H1 (cell line): Measurements from ENCODE around the gene FAT1. TPM values are rescaled to one million over a fixed set of nuclear protein-coding genes. Genes with fewer than 3 reads are reported as not detected.

Experiments used
- CTCF ChIA-PET: fragments of 300-600 bp; sonication (Branson Sonifier 250); formaldehyde crosslinking; loops from one replicate; lab custom pipeline; 2021; ENCODE audit not compliant: partially characterized antibody; lab: Charles Lee
- POLR2A ChIA-PET: fragments of 300-600 bp; sonication (Branson Sonifier 250); formaldehyde crosslinking; loops from one replicate; lab custom pipeline; 2021; ENCODE audit warnings: inconsistent platforms; ENCODE audit not compliant: partially characterized antibody; lab: Charles Lee
- DNase-seq, 2 experiments: peaks; one replicate each; pipeline versions ENCODE4 v3.0.0 to v3.0.0-alpha.2; 2010 to 2022; ENCODE audit warnings: low spot score in 2 of 2, low read depth in 1 of 2, mixed read lengths in 1 of 2
- FAIRE-seq: peaks from 2 replicates; lab custom pipeline; 2011; peaks lifted over from hg19 to GRCh38; lab: Jason Lieb, UNC
- H2AFZ ChIP-seq: 2 replicates; pipeline ENCODE4 v1.8.1; 2012; ENCODE audit warnings: low read length, inconsistent platforms
- H2AK5ac ChIP-seq: 2 replicates; pipeline ENCODE4 v1.6.1; 2013; ENCODE audit warnings: low read depth, low read length
- H2BK120ac ChIP-seq: replicated peaks from 2 replicates; pipeline ENCODE3; 2013; ENCODE audit warnings: low read depth, low read length, inconsistent platforms
- H2BK12ac ChIP-seq: 2 replicates; pipeline ENCODE4 v1.6.1; 2013; ENCODE audit warnings: low read depth, low read length
- H2BK15ac ChIP-seq: 2 replicates; pipeline ENCODE4 v1.6.1; 2013; ENCODE audit warnings: low read length
- H2BK20ac ChIP-seq: 2 replicates; pipeline ENCODE4 v1.6.1; 2013; ENCODE audit warnings: low read length
- H2BK5ac ChIP-seq: 2 replicates; pipeline ENCODE4 v1.6.1; 2013; ENCODE audit warnings: low read depth, low read length
- H3K14ac ChIP-seq: 2 replicates; pipeline ENCODE4 v1.6.1; 2013; ENCODE audit warnings: inconsistent platforms; ENCODE audit not compliant: insufficient read length
- H3K18ac ChIP-seq: 2 replicates; pipeline ENCODE4 v1.6.1; 2013; ENCODE audit warnings: low read length; ENCODE audit errors: extremely low read depth
- H3K23ac ChIP-seq: 2 replicates; pipeline ENCODE4 v1.6.1; 2013; ENCODE audit warnings: inconsistent platforms; ENCODE audit not compliant: insufficient read length
- H3K23me2 ChIP-seq: 2 replicates; pipeline ENCODE4 v1.6.1; 2013; ENCODE audit warnings: low read depth, low read length
- H3K27ac ChIP-seq: 2 replicates; pipeline ENCODE4 v1.6.1; 2011; ENCODE audit warnings: low read depth, low read length, inconsistent platforms
- H3K27me3 ChIP-seq, 4 experiments: replicated peaks in 1 of 4; 1 replicate in 1 of 4; 2 replicates in 3 of 4; pipeline versions ENCODE4 v1.6.1 to v1.8.1; 2011 to 2013; ENCODE audit warnings: low read length in 3 of 4, mild to moderate bottlenecking in 3 of 4, inconsistent platforms in 2 of 4, mixed read lengths in 2 of 4, moderate library complexity in 1 of 4; ENCODE audit not compliant: control insufficient read depth in 3 of 4, insufficient read depth in 3 of 4; ENCODE audit errors: extremely low read depth in 1 of 4
- H3K36me3 ChIP-seq, 4 experiments: 2 replicates each; pipeline versions ENCODE4 v1.6.1 to v1.8.1; 2011 to 2013; ENCODE audit warnings: mild to moderate bottlenecking in 4 of 4, low read length in 3 of 4, moderate library complexity in 2 of 4, control low read depth in 1 of 4, inconsistent platforms in 1 of 4; ENCODE audit not compliant: insufficient read depth in 4 of 4, control insufficient read depth in 2 of 4
- H3K4ac ChIP-seq: replicated peaks from 2 replicates; pipeline ENCODE3; 2013; ENCODE audit warnings: low read length, low read depth, mixed read lengths, inconsistent platforms; ENCODE audit not compliant: insufficient read length
- H3K4me1 ChIP-seq, 4 experiments: replicated peaks in 1 of 4; 1 replicate in 1 of 4; 2 replicates in 3 of 4; pipeline versions ENCODE4 v1.6.1 to v1.8.1; 2011 to 2013; ENCODE audit warnings: low read length in 3 of 4, inconsistent platforms in 2 of 4, mixed read lengths in 1 of 4; ENCODE audit not compliant: insufficient read depth in 4 of 4, control insufficient read depth in 3 of 4
- H3K4me2 ChIP-seq, 2 experiments: 2 replicates each; pipeline versions ENCODE4 v1.6.1 to v1.8.1; 2011 to 2013; ENCODE audit warnings: low read depth in 2 of 2, low read length in 2 of 2, control low read depth in 1 of 2, inconsistent platforms in 1 of 2, mild to moderate bottlenecking in 1 of 2; ENCODE audit not compliant: insufficient read depth in 1 of 2
- H3K4me3 ChIP-seq, 4 experiments: fragments of 200-600, 300-600 bp in 1 of 4; sonication (generic), shearing (Covaris generic), sonication (Bioruptor Twin) in 1 of 4; 2 replicates each; pipeline versions ENCODE4 v1.5.1 to v1.8.1; 2011 to 2016; ENCODE audit warnings: low read length in 4 of 4, low read depth in 3 of 4, control low read depth in 2 of 4, inconsistent platforms in 2 of 4, mild to moderate bottlenecking in 2 of 4, mixed read lengths in 1 of 4, moderate library complexity in 1 of 4; ENCODE audit not compliant: insufficient read depth in 2 of 4; ENCODE audit errors: extremely low read depth in 1 of 4
- H3K56ac ChIP-seq: replicated peaks from 2 replicates; pipeline ENCODE3; 2013; ENCODE audit warnings: low read depth, mild to moderate bottlenecking, mixed read lengths, low read length, inconsistent platforms; ENCODE audit not compliant: insufficient read length
- H3K79me1 ChIP-seq: 2 replicates; pipeline ENCODE4 v1.6.1; 2013; ENCODE audit warnings: low read depth, low read length, control low read depth
- H3K79me2 ChIP-seq, 2 experiments: 2 replicates each; pipeline versions ENCODE4 v1.6.1 to v1.8.1; 2012 to 2013; ENCODE audit warnings: low read length in 2 of 2, mild to moderate bottlenecking in 2 of 2, inconsistent platforms in 1 of 2; ENCODE audit not compliant: insufficient read depth in 2 of 2, control insufficient read depth in 1 of 2
- H3K9ac ChIP-seq, 4 experiments: replicated peaks in 1 of 4; 1 replicate in 1 of 4; 2 replicates in 3 of 4; pipeline versions ENCODE4 v1.6.1 to v1.8.1; 2011 to 2013; ENCODE audit warnings: low read depth in 3 of 4, low read length in 3 of 4, control low read depth in 2 of 4, mild to moderate bottlenecking in 2 of 4, moderate library complexity in 2 of 4, inconsistent platforms in 1 of 4; ENCODE audit errors: extremely low read depth in 1 of 4
- H3K9me3 ChIP-seq, 2 experiments: 2 replicates each; pipeline versions ENCODE4 v1.6.1 to v1.8.1; 2012 to 2013; ENCODE audit warnings: mild to moderate bottlenecking in 2 of 2, moderate library complexity in 2 of 2, control low read depth in 1 of 2, inconsistent platforms in 1 of 2, low read depth in 1 of 2, low read length in 1 of 2, mixed read lengths in 1 of 2; ENCODE audit not compliant: insufficient read depth in 2 of 2
- H4K20me1 ChIP-seq, 2 experiments: replicated peaks in 1 of 2; 2 replicates each; pipeline versions ENCODE3 to v1.8.1; 2011 to 2013; ENCODE audit warnings: inconsistent platforms in 2 of 2, low read length in 2 of 2, mild to moderate bottlenecking in 1 of 2; ENCODE audit not compliant: insufficient read depth in 2 of 2, control insufficient read depth in 1 of 2
- H4K5ac ChIP-seq: 2 replicates; pipeline ENCODE4 v1.6.1; 2013; ENCODE audit warnings: low read length, low read depth, mixed read lengths, inconsistent platforms; ENCODE audit not compliant: insufficient read length
- H4K8ac ChIP-seq: 2 replicates; pipeline ENCODE4 v1.8.0; 2013; ENCODE audit warnings: mild to moderate bottlenecking, moderate library complexity, low read length, inconsistent platforms; ENCODE audit not compliant: insufficient read depth; ENCODE audit errors: extremely low read depth
- H4K91ac ChIP-seq: replicated peaks from 2 replicates; pipeline ENCODE3; 2013; ENCODE audit warnings: low read length, mixed read lengths, inconsistent platforms; ENCODE audit not compliant: insufficient read length
- CBX5 ChIP-seq: fragments of 300-800, 300-1000 bp; sonication (generic); IDR thresholded peaks from 2 replicates; pipeline ENCODE4 v1.7.1; 2016; ENCODE audit warnings: antibody characterized with exemption, low read length, low read depth
- CTBP2 ChIP-seq: IDR thresholded peaks from 2 replicates; pipeline ENCODE4 v1.7.0; 2011; ENCODE audit warnings: borderline replicate concordance, mild to moderate bottlenecking, moderate library complexity, mixed read lengths, low read length; ENCODE audit not compliant: insufficient read depth, insufficient read length
- EGR1 ChIP-seq: IDR thresholded peaks from 2 replicates; pipeline ENCODE4 v1.6.1; 2011; ENCODE audit warnings: low read depth, low read length, borderline replicate concordance
- EP300 ChIP-seq, 2 experiments: IDR thresholded peaks; 1 replicate in 1 of 2; 2 replicates in 1 of 2; pipeline ENCODE4 v1.6.1; 2011 to 2012; ENCODE audit warnings: low read depth in 2 of 2, low read length in 2 of 2, mild to moderate bottlenecking in 2 of 2, borderline replicate concordance in 1 of 2, inconsistent platforms in 1 of 2, moderate library complexity in 1 of 2
- FOSL1 ChIP-seq: IDR thresholded peaks from 2 replicates; pipeline ENCODE4 v1.6.1; 2011; ENCODE audit warnings: mild to moderate bottlenecking, low read depth, low read length, moderate library complexity; ENCODE audit not compliant: insufficient read depth
- NANOG ChIP-seq: IDR thresholded peaks from 2 replicates; pipeline ENCODE4 v1.6.1; 2011; ENCODE audit warnings: low read length, low read depth, mild to moderate bottlenecking, inconsistent platforms; ENCODE audit not compliant: insufficient read depth, poor library complexity, severe bottlenecking
- SUZ12 ChIP-seq: fragments of 200-600 bp; sonication (generic); IDR thresholded peaks from 2 replicates; pipeline ENCODE4 v1.6.1; 2012; ENCODE audit warnings: mild to moderate bottlenecking, inconsistent platforms, low read length, moderate library complexity, mixed read lengths
- ZNF274 ChIP-seq: IDR thresholded peaks from 2 replicates; pipeline ENCODE4 v1.7.0; 2012; ENCODE audit warnings: low read length, borderline replicate concordance; ENCODE audit errors: extremely low read depth
- WGBS, 2 experiments: shearing (Covaris generic) in 1 of 2; methylation state at CpG; one replicate each; pipeline versions ENCODE4 v1.1.6 to v1.1.7; 2013 to 2015; ENCODE audit warnings: low lambda C conversion rate in 2 of 2, mixed read lengths in 2 of 2, inconsistent platforms in 1 of 2, low coverage in 1 of 2, missing lambda C conversion rate in 1 of 2; ENCODE audit not compliant: insufficient replicate concordance in 2 of 2, insufficient coverage in 1 of 2, insufficient read length in 1 of 2; ENCODE audit errors: extremely low coverage in 1 of 2, missing lambda C conversion rate in 1 of 2; 5-methylcytosine and 5-hydroxymethylcytosine counted together
- polyA plus RNA-seq, 7 experiments: library from polyadenylated mRNA; depleted of rRNA in 3 of 7; stranded (reverse) in 5 of 7; unstranded in 2 of 7; fragments of >200 nt in 5 of 7; fragments of 200-250 nt in 2 of 7; gene quantifications; 1 replicate in 5 of 7; 2 replicates in 1 of 7; 4 replicates in 1 of 7; pipeline versions ENCODE4 v1.2.1 to v1.2.3, GENCODE V29; 2011 to 2013; ENCODE audit warnings: missing spikeins in 2 of 7, mixed read lengths in 2 of 7
- total RNA-seq: library from RNA; stranded (reverse); fragmentation: NEBNext Ultra II Directional; extraction: Animal tissue kit (Norgen Biotek cat#: 25700); gene quantifications from 2 replicates; pipeline ENCODE4 v1.2.1, GENCODE V29; 2021
- TF ChIP-seq, protein P1 (sequence below): IDR thresholded peaks from 2 replicates; pipeline ENCODE4 v1.6.1; 2012; ENCODE audit warnings: inconsistent platforms
- TF ChIP-seq, protein P2 (sequence below): IDR thresholded peaks from 2 replicates; pipeline ENCODE4 v1.6.1; 2012; ENCODE audit warnings: low read length, inconsistent platforms

FAT1 gene
- total and polyA plus RNA-seq, 2 of the 8 experiments (the other 6 are each of a cell fraction or from before 2014, with no cell fraction given): 94.4 to 137 TPM

DNA sequence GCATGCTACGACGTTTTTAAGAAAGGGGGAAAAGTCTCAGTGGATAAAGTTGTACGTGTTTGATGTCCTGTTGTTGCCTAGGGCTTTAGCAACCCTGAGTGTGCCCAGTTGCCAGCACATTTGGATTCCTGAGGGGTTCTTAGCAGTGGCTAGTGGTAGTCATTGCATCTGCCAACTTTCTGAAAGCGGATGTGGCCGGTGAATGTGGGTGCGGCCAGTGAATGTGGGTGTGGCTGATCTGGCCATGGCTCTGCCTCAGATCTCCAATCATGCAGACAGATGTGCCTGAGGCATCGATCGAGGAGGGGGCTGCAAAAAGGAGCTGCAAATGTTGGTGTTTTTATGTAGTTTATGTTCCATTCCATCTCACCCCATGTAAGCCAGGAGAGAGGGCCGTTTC is 41.5 kb upstream of the FAT1 start:
- 90% methylated on average over 9 of the region's 9 CpGs; no CpG with 5 or more reads in 1 of the 2 experiments for WGBS, 2 experiments
- Histone ChIP-seq H2AK5ac (no peak overlapping the region), H3K36me3 (no peaks in the 10 kb centered on the region), H3K9me3 (no peaks in the 10 kb centered on the region), H2BK120ac (no peak overlapping the region), H4K5ac (no peak overlapping the region), H3K18ac (no peak overlapping the region), H3K4me1 (peaks cover 0 to 2% (median 0%) of the 10 kb centered on the region in 4 experiments; a peak in 2 of 7 replicates), H3K9ac (no peak overlapping the region), H2BK15ac (no peak overlapping the region), H3K27me3 (no peaks in the 10 kb centered on the region), H3K4ac (no peak overlapping the region), H3K23me2 (no peaks in the 10 kb centered on the region), H4K8ac (no peak overlapping the region), H2BK20ac (no peak overlapping the region), H3K23ac (no peak overlapping the region), H4K91ac (no peak overlapping the region), H3K56ac (no peak overlapping the region), H3K4me2 (no peak overlapping the region), H2AFZ (no peak overlapping the region; the same call in 1 of the 2 replicates), H2BK12ac (no peak overlapping the region), H3K79me1 (no peaks in the 10 kb centered on the region), H3K27ac (no peak overlapping the region), H3K4me3 (no peak overlapping the region), H3K14ac (no peak overlapping the region), H3K79me2 (no peaks in the 10 kb centered on the region), H2BK5ac (no peak overlapping the region), H4K20me1 (no peaks in the 10 kb centered on the region)
- CTCF ChIA-PET: interaction anchor here (0.7 to 1.1 kb wide), 2 partner anchors 38 to 139 kb away, joined by 3 read pairs; no protein-coding TSS in a partner anchor
- DNase-seq (peak in 1 of 2 experiments; percentile 48), FAIRE-seq (no peak)
- POLR2A ChIA-PET: no interaction called here
- no peak for TF ChIP-seq NANOG
- TF ChIP-seq, protein P1, sequence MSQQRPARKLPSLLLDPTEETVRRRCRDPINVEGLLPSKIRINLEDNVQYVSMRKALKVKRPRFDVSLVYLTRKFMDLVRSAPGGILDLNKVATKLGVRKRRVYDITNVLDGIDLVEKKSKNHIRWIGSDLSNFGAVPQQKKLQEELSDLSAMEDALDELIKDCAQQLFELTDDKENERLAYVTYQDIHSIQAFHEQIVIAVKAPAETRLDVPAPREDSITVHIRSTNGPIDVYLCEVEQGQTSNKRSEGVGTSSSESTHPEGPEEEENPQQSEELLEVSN: no peak
- no peak for TF ChIP-seq EP300 (IDR thresholded peaks at IDR 0.05; ENCODE audit: borderline replicate concordance in 1 of 2, low read depth in 2 of 2, low read length in 2 of 2)
- TF ChIP-seq ZNF274: no peak
- no peak for TF ChIP-seq CTBP2
- TF ChIP-seq CBX5: no peak
- TF ChIP-seq, protein P2, sequence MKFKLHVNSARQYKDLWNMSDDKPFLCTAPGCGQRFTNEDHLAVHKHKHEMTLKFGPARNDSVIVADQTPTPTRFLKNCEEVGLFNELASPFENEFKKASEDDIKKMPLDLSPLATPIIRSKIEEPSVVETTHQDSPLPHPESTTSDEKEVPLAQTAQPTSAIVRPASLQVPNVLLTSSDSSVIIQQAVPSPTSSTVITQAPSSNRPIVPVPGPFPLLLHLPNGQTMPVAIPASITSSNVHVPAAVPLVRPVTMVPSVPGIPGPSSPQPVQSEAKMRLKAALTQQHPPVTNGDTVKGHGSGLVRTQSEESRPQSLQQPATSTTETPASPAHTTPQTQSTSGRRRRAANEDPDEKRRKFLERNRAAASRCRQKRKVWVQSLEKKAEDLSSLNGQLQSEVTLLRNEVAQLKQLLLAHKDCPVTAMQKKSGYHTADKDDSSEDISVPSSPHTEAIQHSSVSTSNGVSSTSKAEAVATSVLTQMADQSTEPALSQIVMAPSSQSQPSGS: no peak
- no peak for TF ChIP-seq SUZ12
- TF ChIP-seq EGR1: no peak
- TF ChIP-seq FOSL1: no peak
